IMR-90 (cell line): Measurements from ENCODE around the gene UBE3A. TPM values are rescaled to one million over a fixed set of nuclear protein-coding genes. Genes with fewer than 3 reads are reported as not detected.

Experiments used
- ATAC-seq: fragments of 200-7000 bp; cut with Tn5 transposase; 2 replicates; pipeline ENCODE4 v1.9.1; 2020; ENCODE audit warnings: low read depth, mild to moderate bottlenecking, moderate library complexity
- BruUV-seq: library from RNA; stranded (reverse); fragments of 400-500 nt; replicated peaks from 2 replicates; lab custom pipeline; 2021; lab: Mats Ljungman, UMichigan
- CTCF ChIA-PET: fragments of 300-600 bp; formaldehyde crosslinking; extraction: SDS; loops from one replicate; lab custom pipeline; 2021; ENCODE audit warnings: antibody characterized with exemption; lab: Yijun Ruan, JAX
- POLR2A ChIA-PET: fragments of 300-600 bp; sonication (Branson Sonifier 250); formaldehyde crosslinking; loops from one replicate; lab custom pipeline; 2022; ENCODE audit warnings: antibody characterized with exemption; ENCODE audit not compliant: unreplicated experiment; lab: Charles Lee
- DNase-seq: peaks from one replicate; pipeline ENCODE4 v3.0.0; 2013
- H2AFZ ChIP-seq: replicated peaks from 2 replicates; pipeline ENCODE3; 2013; ENCODE audit warnings: low read length, mild to moderate bottlenecking; ENCODE audit not compliant: poor library complexity
- H2AK5ac ChIP-seq: 2 replicates; pipeline ENCODE4 v1.6.1; 2013; ENCODE audit warnings: low read depth, low read length, inconsistent platforms
- H2AK9ac ChIP-seq: replicated peaks from 2 replicates; pipeline ENCODE3; 2013; ENCODE audit warnings: mild to moderate bottlenecking, low read depth, low read length, moderate library complexity; ENCODE audit not compliant: poor library complexity
- H2BK120ac ChIP-seq: 2 replicates; pipeline ENCODE4 v1.6.1; 2013; ENCODE audit warnings: low read depth, low read length, inconsistent platforms
- H2BK15ac ChIP-seq: 3 replicates; pipeline ENCODE4 v1.6.1; 2013; ENCODE audit warnings: low read depth, low read length, inconsistent platforms
- H2BK20ac ChIP-seq: 2 replicates; pipeline ENCODE4 v1.6.1; 2013; ENCODE audit warnings: low read depth, mild to moderate bottlenecking, inconsistent platforms, low read length, moderate library complexity
- H2BK5ac ChIP-seq: 2 replicates; pipeline ENCODE4 v1.6.1; 2013; ENCODE audit warnings: mild to moderate bottlenecking, low read depth, low read length, inconsistent platforms; ENCODE audit not compliant: poor library complexity, severe bottlenecking
- H3K14ac ChIP-seq: replicated peaks from 2 replicates; pipeline ENCODE4 v1.6.1; 2013; ENCODE audit warnings: low read depth, low read length, inconsistent platforms
- H3K18ac ChIP-seq: 2 replicates; pipeline ENCODE4 v1.6.1; 2013; ENCODE audit warnings: low read depth, low read length, control low read depth
- H3K23ac ChIP-seq: 2 replicates; pipeline ENCODE4 v1.6.1; 2013; ENCODE audit warnings: low read depth, low read length, inconsistent platforms
- H3K27ac ChIP-seq: 2 replicates; pipeline ENCODE4 v1.5.1; 2013; ENCODE audit warnings: mild to moderate bottlenecking, control low read depth, low read length; ENCODE audit not compliant: insufficient read depth
- H3K27me3 ChIP-seq: 2 replicates; pipeline ENCODE4 v1.6.1; 2013; ENCODE audit warnings: low read length; ENCODE audit not compliant: control insufficient read depth, insufficient read depth
- H3K36me3 ChIP-seq: 2 replicates; pipeline ENCODE4 v1.6.1; 2013; ENCODE audit warnings: low read length, mixed read lengths; ENCODE audit not compliant: control insufficient read depth, insufficient read depth
- H3K4ac ChIP-seq: 2 replicates; pipeline ENCODE4 v1.6.1; 2013; ENCODE audit warnings: low read depth, low read length, inconsistent platforms
- H3K4me1 ChIP-seq: 2 replicates; pipeline ENCODE4 v1.6.1; 2013; ENCODE audit warnings: low read length, mixed read lengths; ENCODE audit not compliant: control insufficient read depth, insufficient read depth
- H3K4me2 ChIP-seq: 2 replicates; pipeline ENCODE4 v1.6.1; 2013; ENCODE audit warnings: low read depth, mild to moderate bottlenecking, control low read depth, low read length, moderate library complexity
- H3K4me3 ChIP-seq: 2 replicates; pipeline ENCODE4 v1.5.1; 2013; ENCODE audit warnings: low read depth, mild to moderate bottlenecking, control low read depth, low read length, moderate library complexity; ENCODE audit not compliant: insufficient read depth
- H3K56ac ChIP-seq: 2 replicates; pipeline ENCODE4 v1.6.1; 2013; ENCODE audit warnings: low read length, inconsistent platforms; ENCODE audit not compliant: insufficient read depth; ENCODE audit errors: extremely low read depth
- H3K79me1 ChIP-seq, 2 experiments: 2 replicates each; pipeline ENCODE4 v1.6.1; 2013; ENCODE audit warnings: low read length in 2 of 2, inconsistent platforms in 1 of 2, low read depth in 1 of 2
- H3K9ac ChIP-seq: 2 replicates; pipeline ENCODE4 v1.6.1; 2013; ENCODE audit warnings: low read depth, low read length, control low read depth
- H3K9me1 ChIP-seq: 2 replicates; pipeline ENCODE4 v1.6.1; 2013; ENCODE audit warnings: low read length, inconsistent platforms; ENCODE audit not compliant: insufficient read depth
- H3K9me3 ChIP-seq: 2 replicates; pipeline ENCODE4 v1.6.1; 2013; ENCODE audit warnings: low read length; ENCODE audit not compliant: control insufficient read depth, insufficient read depth
- H4K20me1 ChIP-seq: 2 replicates; pipeline ENCODE4 v1.6.1; 2013; ENCODE audit warnings: low read length, inconsistent platforms; ENCODE audit not compliant: insufficient read depth
- H4K5ac ChIP-seq: 2 replicates; pipeline ENCODE4 v1.6.1; 2013; ENCODE audit warnings: mild to moderate bottlenecking, low read depth, low read length, control low read depth
- H4K8ac ChIP-seq, 2 experiments: 2 replicates each; pipeline ENCODE4 v1.6.1; 2013; ENCODE audit warnings: low read depth in 2 of 2, low read length in 2 of 2, control low read depth in 1 of 2, inconsistent platforms in 1 of 2
- H4K91ac ChIP-seq: 2 replicates; pipeline ENCODE4 v1.6.1; 2013; ENCODE audit warnings: low read depth, low read length, inconsistent platforms; ENCODE audit not compliant: insufficient read depth
- MAFK ChIP-seq: IDR thresholded peaks from 2 replicates; pipeline ENCODE4 v1.6.1; 2012; ENCODE audit warnings: low read depth, low read length, improper control_type of control experiment
- NFE2L2 ChIP-seq: fragments of 150-350 bp; IDR thresholded peaks from 2 replicates; pipeline ENCODE4 v1.6.1; 2016; ENCODE audit warnings: low read depth, mild to moderate bottlenecking, low read length
- RAD21 ChIP-seq: IDR thresholded peaks from 2 replicates; pipeline ENCODE4 v1.6.1; 2012; ENCODE audit warnings: low read length, improper control_type of control experiment
- WGBS, 2 experiments: methylation state at CpG; one replicate each; pipeline versions ENCODE4 v1.1.5 to v1.1.7; 2013; ENCODE audit warnings: missing lambda C conversion rate in 2 of 2; ENCODE audit not compliant: insufficient read length in 1 of 2; ENCODE audit errors: extremely low coverage in 2 of 2; 5-methylcytosine and 5-hydroxymethylcytosine counted together
- dilution Hi-C: fragments of 300-500 bp; cut with HindIII; formaldehyde crosslinking; loops from one replicate; pipeline ENCODE4 v1.14.3; 2018; ENCODE audit warnings: low sequenced_read_pairs; ENCODE audit not compliant: unreplicated experiment
- in situ Hi-C: fragments of 300-500 bp; cut with MboI; formaldehyde crosslinking; loops from 3 replicates; pipeline ENCODE4 v1.14.3; 2019; ENCODE audit warnings: low sequenced_read_pairs, inconsistent platforms, mixed read lengths
- intact Hi-C: fragments of 100-400 bp; cut with micrococcal nuclease; formaldehyde crosslinking; loops from 2 replicates; pipeline ENCODE4 v1.10.0; 2022
- polyA plus RNA-seq, 3 experiments: library from polyadenylated mRNA; depleted of rRNA; stranded (reverse); fragments of >200 nt; gene quantifications; 2 replicates each; pipeline ENCODE4 v1.2.3, GENCODE V29; 2012; ENCODE audit warnings: low replicate concordance in 1 of 3
- total RNA-seq: library from RNA; depleted of rRNA; stranded (reverse); fragments of >200 nt; gene quantifications from 2 replicates; pipeline ENCODE4 v1.2.3, GENCODE V29; 2012

The UBE3A gene
- total and polyA plus RNA-seq, 2 of the 4 experiments (the other 2 are of a cell fraction): 19.3 to 53.2 TPM

DNA sequence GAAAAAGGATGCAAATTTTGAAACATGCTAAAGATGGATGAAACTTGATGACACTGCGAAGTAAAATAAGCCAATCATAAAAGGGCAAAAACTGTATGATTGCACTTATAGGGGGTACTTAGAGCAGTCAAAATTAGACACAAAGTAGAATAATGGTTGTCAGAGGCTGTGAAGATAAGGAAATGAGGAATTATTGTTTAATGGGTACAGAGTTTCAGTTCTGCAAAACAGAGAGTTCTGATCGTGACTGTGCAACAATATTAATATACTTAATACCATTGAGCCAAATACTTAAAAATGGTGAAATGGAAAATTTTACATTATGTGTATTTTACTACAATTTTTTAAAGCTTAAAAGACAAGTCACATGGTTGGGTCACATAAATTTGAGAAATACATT lies 35.1 kb downstream of the UBE3A start:
- Histone ChIP-seq H3K36me3 (peaks cover 18% of the 10 kb centered on the region), H3K27ac (no peak overlapping the region), H3K56ac (no peak overlapping the region), H3K4me2 (no peak overlapping the region), H4K5ac (no peak overlapping the region), H2BK5ac (no peak overlapping the region), H3K14ac (no peak overlapping the region), H3K4me3 (no peak overlapping the region), H4K20me1 (peaks cover 16% of the 10 kb centered on the region), H3K9me3 (peaks cover 5% of the 10 kb centered on the region), H3K9me1 (no peaks in the 10 kb centered on the region; the same call in 1 of the 2 replicates), H3K27me3 (no peaks in the 10 kb centered on the region), H3K23ac (no peak overlapping the region), H2BK20ac (no peak overlapping the region), H2BK15ac (no peak overlapping the region), H4K91ac (no peak overlapping the region), H2BK120ac (no peak overlapping the region), H4K8ac (no peak overlapping the region), H3K9ac (no peak overlapping the region), H3K79me1 (peaks cover 24 to 35% of the 10 kb centered on the region in 2 experiments), H2AFZ (no peak overlapping the region), H2AK5ac (no peak overlapping the region), H3K18ac (no peak overlapping the region), H3K4ac (no peak overlapping the region), H3K4me1 (peaks cover 5% of the 10 kb centered on the region; the same call in 1 of the 2 replicates), H2AK9ac (no peak overlapping the region)
- TF ChIP-seq NFE2L2 (no peak), RAD21 (no peak), MAFK (no peak)
- intact Hi-C loops: no loop called here
- in situ Hi-C loops: no loop called here
- DNase-seq (no peak), ATAC-seq (no peak)
- WGBS, 2 experiments: no CpG with 5 or more reads among the region's 2 CpGs
- no TSS peak for BruUV-seq
- POLR2A ChIA-PET: no interaction called here
- CTCF ChIA-PET: no interaction called here
- dilution Hi-C loops: no loop called here
